K562 (cell line): Measurements from ENCODE around the gene SFI1. TPM values are rescaled to one million over a fixed set of nuclear protein-coding genes. Genes with fewer than 3 reads are reported as not detected.

Source experiments
- ATAC-seq: fragments of 200-7000 bp; cut with Tn5 transposase; 3 replicates; pipeline ENCODE4 v1.9.1; 2020; ENCODE audit warnings: moderate library complexity
- BruUV-seq: library from RNA; stranded (reverse); fragments of 400-500 nt; replicated peaks from 2 replicates; lab custom pipeline; 2021; lab: Mats Ljungman, UMichigan
- CTCF ChIA-PET: fragments of 300-600 bp; formaldehyde crosslinking; extraction: SDS; loops from one replicate; lab custom pipeline; 2021; ENCODE audit warnings: low intra/inter-chr PET ratio; lab: Yijun Ruan, JAX
- POLR2A ChIA-PET: fragments of 300-600, 350-650 bp; sonication (Branson Sonifier 250); formaldehyde crosslinking; extraction: SDS; loops from one replicate; lab custom pipeline; 2021; ENCODE audit warnings: antibody characterized with exemption, inconsistent platforms; lab: Yijun Ruan, JAX
- DNase-seq, 4 experiments: peaks; one replicate each; pipeline versions ENCODE4 v3.0.0 to v3.0.0-alpha.2; 2011 to 2018; ENCODE audit warnings: low spot score in 3 of 4, mixed read lengths in 3 of 4; ENCODE audit errors: extremely low read depth in 1 of 4
- FAIRE-seq: peaks from 2 replicates; lab custom pipeline; 2011; peaks lifted over from hg19 to GRCh38; lab: Jason Lieb, UNC
- H2AFZ ChIP-seq: 2 replicates; pipeline ENCODE4 v1.6.0; 2011; ENCODE audit warnings: low read depth, low read length, control low read depth, inconsistent platforms
- H3K27ac ChIP-seq: fragments of 200-600 bp; 3 replicates; pipeline ENCODE4 v1.8.0; 2011; ENCODE audit warnings: low read depth, mild to moderate bottlenecking, control low read depth, inconsistent platforms, low read length, moderate library complexity, mixed read lengths; ENCODE audit errors: extremely low read depth
- H3K27me3 ChIP-seq, 2 experiments: fragments of 300-600 bp in 1 of 2; 2 replicates in 1 of 2; 3 replicates in 1 of 2; pipeline versions ENCODE4 v1.6.0 to v1.8.0; 2011; ENCODE audit warnings: inconsistent platforms in 2 of 2, low read length in 2 of 2, mild to moderate bottlenecking in 1 of 2, mixed read lengths in 1 of 2, moderate library complexity in 1 of 2; ENCODE audit not compliant: control insufficient read depth in 2 of 2, insufficient read depth in 2 of 2
- H3K36me3 ChIP-seq: fragments of 300-600 bp; 3 replicates; pipeline ENCODE4 v1.8.0; 2011; ENCODE audit warnings: mild to moderate bottlenecking, low read length, inconsistent platforms; ENCODE audit not compliant: control insufficient read depth, insufficient read depth
- H3K4me1 ChIP-seq, 2 experiments: fragments of 200-600 bp in 1 of 2; replicated peaks in 1 of 2; 2 replicates in 1 of 2; 3 replicates in 1 of 2; pipeline versions ENCODE4 v1.5.1 to v1.8.0; 2011; ENCODE audit warnings: inconsistent platforms in 2 of 2, low read length in 2 of 2, mild to moderate bottlenecking in 1 of 2, mixed read lengths in 1 of 2, moderate library complexity in 1 of 2; ENCODE audit not compliant: control insufficient read depth in 2 of 2, insufficient read depth in 2 of 2
- H3K4me2 ChIP-seq: 2 replicates; pipeline ENCODE4 v1.6.1; 2011; ENCODE audit warnings: low read length, control low read depth, inconsistent platforms, mixed read lengths; ENCODE audit not compliant: insufficient read depth
- H3K4me3 ChIP-seq: fragments of 200-600 bp; sonication (generic), shearing (Covaris generic); 2 replicates; pipeline ENCODE4 v1.5.1; 2016; ENCODE audit warnings: control low read depth, inconsistent platforms
- H3K79me2 ChIP-seq: fragments of 200-600 bp; 3 replicates; pipeline ENCODE4 v1.8.0; 2011; ENCODE audit warnings: low read length, inconsistent platforms; ENCODE audit not compliant: control insufficient read depth, insufficient read depth
- H3K9ac ChIP-seq, 2 experiments: 2 replicates each; pipeline versions ENCODE4 v1.6.0 to v1.6.1; 2011; ENCODE audit warnings: low read depth in 2 of 2, low read length in 2 of 2, control low read depth in 1 of 2, inconsistent platforms in 1 of 2, mild to moderate bottlenecking in 1 of 2, mixed read lengths in 1 of 2; ENCODE audit not compliant: insufficient read depth in 1 of 2
- H3K9me1 ChIP-seq: one replicate; pipeline ENCODE4 v1.6.0; 2011; ENCODE audit warnings: inconsistent platforms, mild to moderate bottlenecking, low read length, moderate library complexity; ENCODE audit not compliant: control insufficient read depth, insufficient read depth
- H3K9me3 ChIP-seq: replicated peaks from 2 replicates; pipeline ENCODE4 v1.5.1; 2011; ENCODE audit warnings: low read depth, low read length, inconsistent platforms; ENCODE audit not compliant: control insufficient read depth, insufficient read depth
- H4K20me1 ChIP-seq: replicated peaks from 2 replicates; pipeline ENCODE4 v1.6.1; 2011; ENCODE audit warnings: low read length, inconsistent platforms, mixed read lengths; ENCODE audit not compliant: control insufficient read depth, insufficient read depth
- RHOXF2B ChIP-seq: fragments of 250-450 bp; sonication (Bioruptor Pico); conservative IDR thresholded peaks from 2 replicates; pipeline ENCODE4 v1.5.1; 2021
- TEAD2 ChIP-seq: fragments of 450-650 bp; IDR thresholded peaks from 2 replicates; pipeline ENCODE4 v1.6.1; 2016; ENCODE audit warnings: missing genetic modification characterization, control low read depth, missing compliant biosample characterization
- TRIM25 ChIP-seq: fragments of 450-650 bp; IDR thresholded peaks from 2 replicates; pipeline ENCODE4 v1.7.0; 2016; ENCODE audit warnings: borderline replicate concordance
- ZNF512 ChIP-seq: IDR thresholded peaks from 2 replicates; pipeline ENCODE4 v1.6.1; 2016; ENCODE audit warnings: missing genetic modification characterization, missing compliant biosample characterization
- ZNF696 ChIP-seq: fragments of 250-450 bp; sonication (Bioruptor Pico); conservative IDR thresholded peaks from 2 replicates; pipeline ENCODE4 v1.4.0; 2020; ENCODE audit warnings: mild to moderate bottlenecking, moderate library complexity
- ZNF717 ChIP-seq: fragments of 250-450 bp; sonication (Bioruptor Pico); IDR thresholded peaks from 2 replicates; pipeline ENCODE4 v1.5.0; 2021
- WGBS: fragments of 100-300 bp; shearing (Covaris generic); methylation state at CpG from one replicate; pipeline ENCODE4 v1.1.6; 2016; ENCODE audit warnings: low coverage, mixed read lengths; ENCODE audit not compliant: insufficient coverage; ENCODE audit errors: missing lambda C conversion rate; 5-methylcytosine and 5-hydroxymethylcytosine counted together
- in situ Hi-C: fragments of 300-500 bp; cut with MboI; formaldehyde crosslinking; loops from 4 replicates; pipeline ENCODE4 v1.15.0; 2018; ENCODE audit warnings: inconsistent platforms, mixed read lengths
- intact Hi-C: fragments of 100-400 bp; cut with micrococcal nuclease; formaldehyde crosslinking; loops from 2 replicates; pipeline ENCODE4 v1.14.2; 2022
- polyA plus RNA-seq, 8 experiments: library from polyadenylated mRNA; depleted of rRNA in 4 of 8; stranded (reverse) in 5 of 8; unstranded in 3 of 8; fragments of >200 nt; fragmentation: Nextera tagmentation in 2 of 8; fragmentation: Illumina TruSeq in 1 of 8; extraction: Ambion mirVana in 2 of 8; extraction: Trizol in 1 of 8; gene quantifications; 2 replicates each; pipeline versions ENCODE4 v1.2.1 to v1.2.3, GENCODE V29; 2011 to 2014; ENCODE audit warnings: inconsistent platforms in 1 of 8, missing spikeins in 1 of 8
- total RNA-seq, 7 experiments: library from RNA; depleted of rRNA in 6 of 7; stranded (reverse); fragments of >200 nt in 6 of 7; fragmentation: Illumina TruSeq in 2 of 7; extraction: Trizol in 2 of 7; gene quantifications; 2 replicates each; pipeline versions ENCODE4 v1.2.1 to v1.2.3, GENCODE V29; 2011 to 2021; ENCODE audit warnings: low replicate concordance in 1 of 7

SFI1 gene
- total and polyA plus RNA-seq, 9 of the 15 experiments (the other 6 are each of a cell fraction or from before 2014, with no cell fraction given) = 3.0 to 25.6 (median 14.1) TPM

- POLR2A ChIA-PET = no interaction called here
Measured at GRCh38 chr22:31497148-31497938, 1.0 kb downstream of the SFI1 start.

More at GRCh38 chr22:31497148-31497938, 1.0 kb downstream of the SFI1 start:
- Histone ChIP-seq H3K27ac (peak overlapping the region; percentile 70), H3K27me3 (no peaks in the 10 kb centered on the region), H3K4me1 (peaks cover 9 to 16% of the 10 kb centered on the region in 2 experiments; a peak in 4 of 5 replicates), H4K20me1 (no peaks in the 10 kb centered on the region), H3K36me3 (peaks cover 3% of the 10 kb centered on the region; the same call in 2 of the 3 replicates), H3K9ac (peak overlapping the region; percentile 77 to 91), H3K4me2 (peak overlapping the region; percentile 87), H3K4me3 (peak overlapping the region; percentile 90), H3K79me2 (peaks cover 16% of the 10 kb centered on the region), H2AFZ (peak overlapping the region; percentile 97), H3K9me1 (no peaks in the 10 kb centered on the region), H3K9me3 (no peaks in the 10 kb centered on the region)
- in situ Hi-C loops (no loop called here), intact Hi-C loops (no loop called here)
- TF ChIP-seq ZNF717 (CRISPR knock-in tag) (no peak), ZNF512 (tag) (no peak), RHOXF2B (CRISPR knock-in tag) (no peak), TRIM25 (no peak), ZNF696 (no peak), TEAD2 (no peak)
- BruUV-seq = TSS peak; percentile 69
- WGBS = 12% methylated on average over 8 of the region's 10 CpGs
- DNase-seq = no peak
- ATAC-seq = no peak
- FAIRE-seq = peak; percentile 65
- CTCF ChIA-PET = no interaction called here
